ENCODE data around the gene SEM1.

DNA sequence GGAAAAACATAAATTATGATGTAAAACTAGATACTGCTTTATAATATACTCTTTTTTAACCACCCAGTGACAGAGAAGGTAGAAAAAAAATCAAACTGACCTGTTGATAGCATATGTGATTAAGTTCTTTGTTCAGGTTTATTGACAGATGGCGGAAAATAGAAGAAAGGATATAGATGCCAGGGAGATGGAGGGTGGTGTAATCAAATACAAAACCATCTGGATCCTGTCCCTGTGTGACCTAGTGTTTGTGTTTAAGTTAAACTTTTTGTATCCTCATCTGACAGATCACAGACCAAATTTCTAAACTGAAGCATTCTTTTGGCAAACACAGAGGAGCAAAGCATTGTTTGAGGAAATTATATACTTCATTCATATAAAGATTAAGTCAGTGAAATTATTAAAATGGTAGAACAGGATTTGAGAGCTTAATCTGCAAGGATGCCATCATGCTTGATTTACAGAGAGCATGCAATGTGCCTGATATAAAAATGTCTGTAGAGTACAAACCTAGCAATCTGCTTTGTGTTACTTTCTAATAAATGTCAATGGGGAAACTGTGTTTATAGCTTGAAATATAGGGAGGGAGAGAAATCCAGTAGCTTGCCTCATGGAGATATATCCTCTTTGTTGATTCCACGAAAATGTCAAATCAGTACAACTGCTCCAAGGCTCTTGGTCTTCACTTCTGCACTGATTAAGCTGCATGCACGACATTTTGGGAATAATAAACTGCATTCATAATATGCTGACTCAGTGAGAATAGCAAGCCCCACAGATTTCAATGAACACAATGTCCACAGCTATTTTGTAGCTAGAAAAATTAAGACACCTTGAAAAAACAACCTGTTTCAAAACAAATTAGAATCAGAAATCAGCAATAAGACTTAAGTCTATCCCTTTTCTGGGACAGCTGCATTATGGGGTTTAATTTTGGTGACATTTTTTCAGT, 39.0 kb downstream of the SEM1 start:
- TF ChIP-seq GATA2 (IDR thresholded peaks at IDR 0.05; ENCODE audit: low read depth, low read length) (peak; percentile 86), GATA3 (IDR thresholded peaks at IDR 0.05; ENCODE audit: low read depth, low read length) (peak; percentile 82)

Measured in SH-SY5Y (cell line).